Fibroblast of mammary gland (primary cell): ENCODE results near the gene P2RX2.
A peak's percentile ranks its signal among the peaks of the same experiment; 100 is the strongest.
"Not testable (repeated sequence)": the region's sequence is repeated elsewhere in the genome, so short reads cannot be mapped to it uniquely, and the experiment has no call there.

ENCODE experiments used
- DNase-seq: peaks from one replicate; pipeline ENCODE4 v3.0.0-alpha.2; 2010; ENCODE audit warnings: low read depth
- H3K4me3 ChIP-seq: 2 replicates; pipeline ENCODE4 v1.5.1; 2011; ENCODE audit warnings: low read depth, mild to moderate bottlenecking, low read length, moderate library complexity; ENCODE audit not compliant: control insufficient read depth
- CTCF ChIP-seq: conservative IDR thresholded peaks from 2 replicates; pipeline ENCODE4 v1.5.1; 2011; ENCODE audit warnings: low read depth, low read length, inconsistent platforms; ENCODE audit not compliant: control insufficient read depth, insufficient read depth

Gene P2RX2

GRCh38 chr12:132593521-132593920 is 25.1 kb upstream of the P2RX2 start:
- no peak for TF ChIP-seq CTCF
- H3K4me3 ChIP-seq, result peak overlapping the region; percentile 12
- no peak for DNase-seq

DNA sequence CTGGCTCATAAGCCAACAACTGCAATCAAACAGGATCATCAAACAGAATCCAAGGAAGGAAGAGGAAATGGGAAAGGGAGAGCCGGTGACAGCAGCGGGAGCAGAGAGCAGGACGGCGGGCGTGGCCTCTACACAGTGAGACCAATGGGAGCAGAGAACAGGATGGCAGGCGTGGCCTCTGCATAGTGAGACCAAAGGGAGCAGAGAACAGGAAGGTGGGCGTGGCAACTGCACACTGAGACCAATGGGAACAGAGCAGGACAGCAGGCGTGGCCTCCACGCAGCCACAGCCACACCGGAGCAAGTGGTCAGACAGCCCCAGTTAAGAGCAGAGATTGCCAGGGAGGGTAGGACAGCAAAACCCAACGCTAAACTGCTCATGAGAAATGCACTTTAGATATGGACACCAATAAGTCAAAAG is 24.6 kb upstream of the P2RX2 start:
- H3K4me3 ChIP-seq, result peak overlapping the region; percentile 12
- no peak for TF ChIP-seq CTCF
- DNase-seq, result peak; percentile 94

- no peak for DNase-seq
- H3K4me3 ChIP-seq, result no peak overlapping the region
- no peak for TF ChIP-seq CTCF
Measured at GRCh38 chr12:132595183-132595582, 23.4 kb upstream of the P2RX2 start.

GRCh38 chr12:132596016-132596415 is 22.6 kb upstream of the P2RX2 start:
- H3K4me3 ChIP-seq, result no peak overlapping the region
- DNase-seq, result peak; percentile 25
- no peak for TF ChIP-seq CTCF

GRCh38 chr12:132597333-132598316 is 21.0 kb upstream of the P2RX2 start:
- H3K4me3 ChIP-seq, result peak overlapping the region; percentile 32
- no peak for TF ChIP-seq CTCF
- peak; percentile 29 for DNase-seq

- not testable (repeated sequence) for DNase-seq, H3K4me3 ChIP-seq
Measured at GRCh38 chr12:132599502-132599901, 19.1 kb upstream of the P2RX2 start.
